ENCODE results near the gene ZNF48.

DNA sequence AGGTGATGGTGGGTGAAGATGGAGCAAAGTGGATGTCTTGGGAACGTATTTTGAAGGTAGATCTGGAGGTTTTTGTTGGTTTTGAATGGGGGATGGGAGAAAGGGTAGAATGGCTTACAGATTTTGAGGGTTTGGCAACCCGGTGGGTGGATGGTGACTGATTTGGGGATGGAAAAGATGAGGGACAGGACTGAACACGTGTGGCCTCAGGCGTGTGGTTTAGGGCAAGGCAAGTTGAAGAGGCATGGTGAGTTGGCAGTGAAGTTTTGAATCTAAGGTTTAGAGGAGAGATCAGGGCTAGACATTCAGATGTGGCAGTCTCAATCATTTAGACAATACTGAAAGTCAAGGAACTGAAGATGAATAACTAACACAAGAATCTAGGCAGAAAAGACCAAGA, 39.6 kb downstream of the ZNF48 start:
- TF ChIP-seq, protein P1, sequence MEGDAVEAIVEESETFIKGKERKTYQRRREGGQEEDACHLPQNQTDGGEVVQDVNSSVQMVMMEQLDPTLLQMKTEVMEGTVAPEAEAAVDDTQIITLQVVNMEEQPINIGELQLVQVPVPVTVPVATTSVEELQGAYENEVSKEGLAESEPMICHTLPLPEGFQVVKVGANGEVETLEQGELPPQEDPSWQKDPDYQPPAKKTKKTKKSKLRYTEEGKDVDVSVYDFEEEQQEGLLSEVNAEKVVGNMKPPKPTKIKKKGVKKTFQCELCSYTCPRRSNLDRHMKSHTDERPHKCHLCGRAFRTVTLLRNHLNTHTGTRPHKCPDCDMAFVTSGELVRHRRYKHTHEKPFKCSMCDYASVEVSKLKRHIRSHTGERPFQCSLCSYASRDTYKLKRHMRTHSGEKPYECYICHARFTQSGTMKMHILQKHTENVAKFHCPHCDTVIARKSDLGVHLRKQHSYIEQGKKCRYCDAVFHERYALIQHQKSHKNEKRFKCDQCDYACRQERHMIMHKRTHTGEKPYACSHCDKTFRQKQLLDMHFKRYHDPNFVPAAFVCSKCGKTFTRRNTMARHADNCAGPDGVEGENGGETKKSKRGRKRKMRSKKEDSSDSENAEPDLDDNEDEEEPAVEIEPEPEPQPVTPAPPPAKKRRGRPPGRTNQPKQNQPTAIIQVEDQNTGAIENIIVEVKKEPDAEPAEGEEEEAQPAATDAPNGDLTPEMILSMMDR (IDR thresholded peaks at IDR 0.05): no peak
- no peak for TF ChIP-seq POLR2A (IDR thresholded peaks at IDR 0.05)
